H1 (cell line): Measurements from ENCODE around the gene TMED8. TPM values are rescaled to one million over a fixed set of nuclear protein-coding genes. Genes with fewer than 3 reads are reported as not detected.

Experiments
- CTCF ChIA-PET: fragments of 300-600 bp; sonication (Branson Sonifier 250); formaldehyde crosslinking; loops from one replicate; lab custom pipeline; 2021; ENCODE audit not compliant: partially characterized antibody; lab: Charles Lee
- POLR2A ChIA-PET: fragments of 300-600 bp; sonication (Branson Sonifier 250); formaldehyde crosslinking; loops from one replicate; lab custom pipeline; 2021; ENCODE audit warnings: inconsistent platforms; ENCODE audit not compliant: partially characterized antibody; lab: Charles Lee
- DNase-seq, 2 experiments: peaks; one replicate each; pipeline versions ENCODE4 v3.0.0 to v3.0.0-alpha.2; 2010 to 2022; ENCODE audit warnings: low spot score in 2 of 2, low read depth in 1 of 2, mixed read lengths in 1 of 2
- FAIRE-seq: peaks from 2 replicates; lab custom pipeline; 2011; peaks lifted over from hg19 to GRCh38; lab: Jason Lieb, UNC
- H2AFZ ChIP-seq: 2 replicates; pipeline ENCODE4 v1.8.1; 2012; ENCODE audit warnings: low read length, inconsistent platforms
- H2AK5ac ChIP-seq: 2 replicates; pipeline ENCODE4 v1.6.1; 2013; ENCODE audit warnings: low read depth, low read length
- H2BK120ac ChIP-seq: replicated peaks from 2 replicates; pipeline ENCODE3; 2013; ENCODE audit warnings: low read depth, low read length, inconsistent platforms
- H2BK12ac ChIP-seq: 2 replicates; pipeline ENCODE4 v1.6.1; 2013; ENCODE audit warnings: low read depth, low read length
- H2BK15ac ChIP-seq: 2 replicates; pipeline ENCODE4 v1.6.1; 2013; ENCODE audit warnings: low read length
- H2BK20ac ChIP-seq: 2 replicates; pipeline ENCODE4 v1.6.1; 2013; ENCODE audit warnings: low read length
- H2BK5ac ChIP-seq: 2 replicates; pipeline ENCODE4 v1.6.1; 2013; ENCODE audit warnings: low read depth, low read length
- H3K14ac ChIP-seq: 2 replicates; pipeline ENCODE4 v1.6.1; 2013; ENCODE audit warnings: inconsistent platforms; ENCODE audit not compliant: insufficient read length
- H3K18ac ChIP-seq: 2 replicates; pipeline ENCODE4 v1.6.1; 2013; ENCODE audit warnings: low read length; ENCODE audit errors: extremely low read depth
- H3K23ac ChIP-seq: 2 replicates; pipeline ENCODE4 v1.6.1; 2013; ENCODE audit warnings: inconsistent platforms; ENCODE audit not compliant: insufficient read length
- H3K23me2 ChIP-seq: 2 replicates; pipeline ENCODE4 v1.6.1; 2013; ENCODE audit warnings: low read depth, low read length
- H3K27ac ChIP-seq: 2 replicates; pipeline ENCODE4 v1.6.1; 2011; ENCODE audit warnings: low read depth, low read length, inconsistent platforms
- H3K27me3 ChIP-seq, 4 experiments: replicated peaks in 1 of 4; 1 replicate in 1 of 4; 2 replicates in 3 of 4; pipeline versions ENCODE4 v1.6.1 to v1.8.1; 2011 to 2013; ENCODE audit warnings: low read length in 3 of 4, mild to moderate bottlenecking in 3 of 4, inconsistent platforms in 2 of 4, mixed read lengths in 2 of 4, moderate library complexity in 1 of 4; ENCODE audit not compliant: control insufficient read depth in 3 of 4, insufficient read depth in 3 of 4; ENCODE audit errors: extremely low read depth in 1 of 4
- H3K36me3 ChIP-seq, 4 experiments: 2 replicates each; pipeline versions ENCODE4 v1.6.1 to v1.8.1; 2011 to 2013; ENCODE audit warnings: mild to moderate bottlenecking in 4 of 4, low read length in 3 of 4, moderate library complexity in 2 of 4, control low read depth in 1 of 4, inconsistent platforms in 1 of 4; ENCODE audit not compliant: insufficient read depth in 4 of 4, control insufficient read depth in 2 of 4
- H3K4ac ChIP-seq: replicated peaks from 2 replicates; pipeline ENCODE3; 2013; ENCODE audit warnings: low read length, low read depth, mixed read lengths, inconsistent platforms; ENCODE audit not compliant: insufficient read length
- H3K4me1 ChIP-seq, 4 experiments: replicated peaks in 1 of 4; 1 replicate in 1 of 4; 2 replicates in 3 of 4; pipeline versions ENCODE4 v1.6.1 to v1.8.1; 2011 to 2013; ENCODE audit warnings: low read length in 3 of 4, inconsistent platforms in 2 of 4, mixed read lengths in 1 of 4; ENCODE audit not compliant: insufficient read depth in 4 of 4, control insufficient read depth in 3 of 4
- H3K4me2 ChIP-seq, 2 experiments: 2 replicates each; pipeline versions ENCODE4 v1.6.1 to v1.8.1; 2011 to 2013; ENCODE audit warnings: low read depth in 2 of 2, low read length in 2 of 2, control low read depth in 1 of 2, inconsistent platforms in 1 of 2, mild to moderate bottlenecking in 1 of 2; ENCODE audit not compliant: insufficient read depth in 1 of 2
- H3K4me3 ChIP-seq, 4 experiments: fragments of 200-600, 300-600 bp in 1 of 4; sonication (generic), shearing (Covaris generic), sonication (Bioruptor Twin) in 1 of 4; 2 replicates each; pipeline versions ENCODE4 v1.5.1 to v1.8.1; 2011 to 2016; ENCODE audit warnings: low read length in 4 of 4, low read depth in 3 of 4, control low read depth in 2 of 4, inconsistent platforms in 2 of 4, mild to moderate bottlenecking in 2 of 4, mixed read lengths in 1 of 4, moderate library complexity in 1 of 4; ENCODE audit not compliant: insufficient read depth in 2 of 4; ENCODE audit errors: extremely low read depth in 1 of 4
- H3K56ac ChIP-seq: replicated peaks from 2 replicates; pipeline ENCODE3; 2013; ENCODE audit warnings: low read depth, mild to moderate bottlenecking, mixed read lengths, low read length, inconsistent platforms; ENCODE audit not compliant: insufficient read length
- H3K79me1 ChIP-seq: 2 replicates; pipeline ENCODE4 v1.6.1; 2013; ENCODE audit warnings: low read depth, low read length, control low read depth
- H3K79me2 ChIP-seq, 2 experiments: 2 replicates each; pipeline versions ENCODE4 v1.6.1 to v1.8.1; 2012 to 2013; ENCODE audit warnings: low read length in 2 of 2, mild to moderate bottlenecking in 2 of 2, inconsistent platforms in 1 of 2; ENCODE audit not compliant: insufficient read depth in 2 of 2, control insufficient read depth in 1 of 2
- H3K9ac ChIP-seq, 4 experiments: replicated peaks in 1 of 4; 1 replicate in 1 of 4; 2 replicates in 3 of 4; pipeline versions ENCODE4 v1.6.1 to v1.8.1; 2011 to 2013; ENCODE audit warnings: low read depth in 3 of 4, low read length in 3 of 4, control low read depth in 2 of 4, mild to moderate bottlenecking in 2 of 4, moderate library complexity in 2 of 4, inconsistent platforms in 1 of 4; ENCODE audit errors: extremely low read depth in 1 of 4
- H3K9me3 ChIP-seq, 2 experiments: 2 replicates each; pipeline versions ENCODE4 v1.6.1 to v1.8.1; 2012 to 2013; ENCODE audit warnings: mild to moderate bottlenecking in 2 of 2, moderate library complexity in 2 of 2, control low read depth in 1 of 2, inconsistent platforms in 1 of 2, low read depth in 1 of 2, low read length in 1 of 2, mixed read lengths in 1 of 2; ENCODE audit not compliant: insufficient read depth in 2 of 2
- H4K20me1 ChIP-seq, 2 experiments: replicated peaks in 1 of 2; 2 replicates each; pipeline versions ENCODE3 to v1.8.1; 2011 to 2013; ENCODE audit warnings: inconsistent platforms in 2 of 2, low read length in 2 of 2, mild to moderate bottlenecking in 1 of 2; ENCODE audit not compliant: insufficient read depth in 2 of 2, control insufficient read depth in 1 of 2
- H4K5ac ChIP-seq: 2 replicates; pipeline ENCODE4 v1.6.1; 2013; ENCODE audit warnings: low read length, low read depth, mixed read lengths, inconsistent platforms; ENCODE audit not compliant: insufficient read length
- H4K8ac ChIP-seq: 2 replicates; pipeline ENCODE4 v1.8.0; 2013; ENCODE audit warnings: mild to moderate bottlenecking, moderate library complexity, low read length, inconsistent platforms; ENCODE audit not compliant: insufficient read depth; ENCODE audit errors: extremely low read depth
- H4K91ac ChIP-seq: replicated peaks from 2 replicates; pipeline ENCODE3; 2013; ENCODE audit warnings: low read length, mixed read lengths, inconsistent platforms; ENCODE audit not compliant: insufficient read length
- CBX8 ChIP-seq: fragments of 300-800, 300-1000 bp; sonication (generic); IDR thresholded peaks from 2 replicates; pipeline ENCODE4 v1.7.1; 2016; ENCODE audit warnings: low read depth, low read length, borderline replicate concordance
- CTBP2 ChIP-seq: IDR thresholded peaks from 2 replicates; pipeline ENCODE4 v1.7.0; 2011; ENCODE audit warnings: borderline replicate concordance, mild to moderate bottlenecking, moderate library complexity, mixed read lengths, low read length; ENCODE audit not compliant: insufficient read depth, insufficient read length
- HDAC2 ChIP-seq, 2 experiments: fragments of 300-600 bp in 1 of 2; sonication (generic) in 1 of 2; IDR thresholded peaks; 2 replicates each; pipeline ENCODE4 v1.6.1; 2011 to 2012; ENCODE audit warnings: low read depth in 2 of 2, low read length in 2 of 2, mild to moderate bottlenecking in 2 of 2, moderate library complexity in 2 of 2, borderline replicate concordance in 1 of 2, inconsistent platforms in 1 of 2
- HDAC6 ChIP-seq: IDR thresholded peaks from one replicate; pipeline ENCODE4 v1.7.1; 2012; ENCODE audit warnings: low read depth, mild to moderate bottlenecking, inconsistent platforms, low read length, moderate library complexity
- NANOG ChIP-seq: IDR thresholded peaks from 2 replicates; pipeline ENCODE4 v1.6.1; 2011; ENCODE audit warnings: low read length, low read depth, mild to moderate bottlenecking, inconsistent platforms; ENCODE audit not compliant: insufficient read depth, poor library complexity, severe bottlenecking
- RBBP5 ChIP-seq: IDR thresholded peaks from 2 replicates; pipeline ENCODE4 v1.7.1; 2012; ENCODE audit warnings: low read depth, mild to moderate bottlenecking, inconsistent platforms, low read length, moderate library complexity, borderline replicate concordance
- RNF2 ChIP-seq: fragments of 200-900, 300-1000 bp; sonication (generic); IDR thresholded peaks from 2 replicates; pipeline ENCODE4 v1.7.1; 2016; ENCODE audit warnings: borderline replicate concordance, low read depth, mild to moderate bottlenecking, antibody characterized with exemption, low read length; ENCODE audit not compliant: poor library complexity, severe bottlenecking; ENCODE audit errors: missing control alignments
- SUZ12 ChIP-seq: fragments of 200-600 bp; sonication (generic); IDR thresholded peaks from 2 replicates; pipeline ENCODE4 v1.6.1; 2012; ENCODE audit warnings: mild to moderate bottlenecking, inconsistent platforms, low read length, moderate library complexity, mixed read lengths
- TBP ChIP-seq: IDR thresholded peaks from 2 replicates; pipeline ENCODE4 v1.6.1; 2011; ENCODE audit warnings: low read depth, low read length, improper control_type of control experiment
- WGBS, 2 experiments: shearing (Covaris generic) in 1 of 2; methylation state at CpG; one replicate each; pipeline versions ENCODE4 v1.1.6 to v1.1.7; 2013 to 2015; ENCODE audit warnings: low lambda C conversion rate in 2 of 2, mixed read lengths in 2 of 2, inconsistent platforms in 1 of 2, low coverage in 1 of 2, missing lambda C conversion rate in 1 of 2; ENCODE audit not compliant: insufficient replicate concordance in 2 of 2, insufficient coverage in 1 of 2, insufficient read length in 1 of 2; ENCODE audit errors: extremely low coverage in 1 of 2, missing lambda C conversion rate in 1 of 2; 5-methylcytosine and 5-hydroxymethylcytosine counted together
- polyA plus RNA-seq, 7 experiments: library from polyadenylated mRNA; depleted of rRNA in 3 of 7; stranded (reverse) in 5 of 7; unstranded in 2 of 7; fragments of >200 nt in 5 of 7; fragments of 200-250 nt in 2 of 7; gene quantifications; 1 replicate in 5 of 7; 2 replicates in 1 of 7; 4 replicates in 1 of 7; pipeline versions ENCODE4 v1.2.1 to v1.2.3, GENCODE V29; 2011 to 2013; ENCODE audit warnings: missing spikeins in 2 of 7, mixed read lengths in 2 of 7
- total RNA-seq: library from RNA; stranded (reverse); fragmentation: NEBNext Ultra II Directional; extraction: Animal tissue kit (Norgen Biotek cat#: 25700); gene quantifications from 2 replicates; pipeline ENCODE4 v1.2.1, GENCODE V29; 2021
- TF ChIP-seq, protein P1 (sequence below): IDR thresholded peaks from 2 replicates; pipeline ENCODE4 v1.6.1; 2012; ENCODE audit warnings: low read length, inconsistent platforms

Gene TMED8
- total and polyA plus RNA-seq, 2 of the 8 experiments (the other 6 are each of a cell fraction or from before 2014, with no cell fraction given), result 5.5 to 13.4 TPM

DNA sequence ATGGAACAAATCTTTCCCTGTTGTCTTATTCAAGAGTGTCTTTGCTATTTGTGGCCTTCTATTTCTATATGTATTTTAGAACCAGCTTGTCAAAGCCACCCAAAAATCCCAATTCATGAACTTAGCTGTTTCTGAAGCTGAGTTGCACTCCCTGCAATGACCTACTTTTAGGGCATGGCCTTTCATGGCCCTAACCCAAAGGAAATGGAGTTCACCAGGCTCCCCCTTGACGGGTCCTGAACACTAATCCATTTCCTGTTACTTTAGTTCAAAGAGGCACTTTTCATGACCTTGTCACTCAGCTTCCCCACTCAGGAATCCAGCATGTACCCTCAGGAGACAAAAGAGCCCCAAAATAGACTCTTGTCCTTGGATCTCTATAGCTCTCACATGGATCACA lies 7.6 kb downstream of the TMED8 start:
- no peaks in the 10 kb centered on the region for H3K23me2 ChIP-seq
- H4K8ac ChIP-seq, result no peak overlapping the region
- no peaks in the 10 kb centered on the region; a peak in 1 of 7 replicates for H3K4me1 ChIP-seq
- H2AFZ ChIP-seq, result no peak overlapping the region
- H3K14ac ChIP-seq, result no peak overlapping the region
- no peaks in the 10 kb centered on the region; the same call in 1 of the 2 replicates for H3K79me1 ChIP-seq
- H3K27me3 ChIP-seq, result no peaks in the 10 kb centered on the region
- no peak overlapping the region for H2BK15ac ChIP-seq
- no peak overlapping the region for H2BK5ac ChIP-seq
- H3K9ac ChIP-seq, result no peak overlapping the region
- H3K9me3 ChIP-seq, result no peaks in the 10 kb centered on the region
- no peak overlapping the region for H2BK120ac ChIP-seq
- H4K20me1 ChIP-seq, result no peaks in the 10 kb centered on the region
- H3K4me3 ChIP-seq, result no peak overlapping the region
- no peak overlapping the region for H3K23ac ChIP-seq
- no peak overlapping the region for H2AK5ac ChIP-seq
- H3K4ac ChIP-seq, result no peak overlapping the region
- H3K18ac ChIP-seq, result no peak overlapping the region
- ChIA-PET CTCF (interaction anchor here (0.7 to 1.2 kb wide), 2 partner anchors 77 to 1359 kb away, joined by 3 to 4 read pairs; no protein-coding TSS in a partner anchor), POLR2A (no interaction called here)
- H3K4me2 ChIP-seq, result no peak overlapping the region
- H3K56ac ChIP-seq, result no peak overlapping the region
- H3K79me2 ChIP-seq, result no peaks in the 10 kb centered on the region
- FAIRE-seq (no peak), DNase-seq (no peak)
- no peak overlapping the region for H4K91ac ChIP-seq
- no peak overlapping the region for H3K27ac ChIP-seq
- no peaks in the 10 kb centered on the region for H3K36me3 ChIP-seq
- H2BK20ac ChIP-seq, result no peak overlapping the region
- H2BK12ac ChIP-seq, result no peak overlapping the region
- no peak overlapping the region for H4K5ac ChIP-seq
- 93% methylated on average over 1 of the region's 1 CpG; no CpG with 5 or more reads in 1 of the 2 experiments for WGBS, 2 experiments
- TF ChIP-seq TBP (no peak), CBX8 (no peak), SUZ12 (no peak), HDAC2 (IDR thresholded peaks at IDR 0.05; ENCODE audit: borderline replicate concordance in 1 of 2, low read depth in 2 of 2, low read length in 2 of 2) (no peak), NANOG (no peak), RBBP5 (no peak), RNF2 (no peak), CTBP2 (no peak), HDAC6 (no peak)
- TF ChIP-seq, protein P1, sequence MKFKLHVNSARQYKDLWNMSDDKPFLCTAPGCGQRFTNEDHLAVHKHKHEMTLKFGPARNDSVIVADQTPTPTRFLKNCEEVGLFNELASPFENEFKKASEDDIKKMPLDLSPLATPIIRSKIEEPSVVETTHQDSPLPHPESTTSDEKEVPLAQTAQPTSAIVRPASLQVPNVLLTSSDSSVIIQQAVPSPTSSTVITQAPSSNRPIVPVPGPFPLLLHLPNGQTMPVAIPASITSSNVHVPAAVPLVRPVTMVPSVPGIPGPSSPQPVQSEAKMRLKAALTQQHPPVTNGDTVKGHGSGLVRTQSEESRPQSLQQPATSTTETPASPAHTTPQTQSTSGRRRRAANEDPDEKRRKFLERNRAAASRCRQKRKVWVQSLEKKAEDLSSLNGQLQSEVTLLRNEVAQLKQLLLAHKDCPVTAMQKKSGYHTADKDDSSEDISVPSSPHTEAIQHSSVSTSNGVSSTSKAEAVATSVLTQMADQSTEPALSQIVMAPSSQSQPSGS, result no peak
